T-helper 17 cell (primary cell): ENCODE results near the gene QPCTL. TPM values are rescaled to one million over a fixed set of nuclear protein-coding genes. Genes with fewer than 3 reads are reported as not detected.
"Not testable (repeated sequence)": the region's sequence is repeated elsewhere in the genome, so short reads cannot be mapped to it uniquely, and the experiment has no call there.

Experiments
- ATAC-seq: fragments of 150-1000 bp; cut with Tn5 transposase; 2 replicates; pipeline ENCODE4 v1.10.0; 2021; ENCODE audit warnings: mild to moderate bottlenecking, moderate library complexity
- DNase-seq, 3 donors: peaks; one replicate each; pipeline versions ENCODE4 v3.0.0 to v3.0.0-alpha.2; 2020 to 2021
- H3K9me3 ChIP-seq: one replicate; pipeline ENCODE4 v1.7.0; 2013; ENCODE audit warnings: low read length, mild to moderate bottlenecking; ENCODE audit not compliant: control insufficient read depth, poor library complexity, severe bottlenecking
- H3K27ac Mint-ChIP-seq: one replicate; pipeline ENCODE4 v1.8.0; 2022; ENCODE audit warnings: mild to moderate bottlenecking, moderate library complexity, mixed read lengths
- H3K27me3 Mint-ChIP-seq: one replicate; pipeline ENCODE4 v1.8.0; 2022; ENCODE audit warnings: mixed read lengths
- H3K36me3 Mint-ChIP-seq: one replicate; pipeline ENCODE4 v1.8.0; 2022; ENCODE audit warnings: low read depth, mixed read lengths
- H3K4me1 Mint-ChIP-seq: one replicate; pipeline ENCODE4 v1.8.0; 2022; ENCODE audit warnings: mild to moderate bottlenecking, mixed read lengths
- H3K4me3 Mint-ChIP-seq: one replicate; pipeline ENCODE4 v1.8.0; 2022; ENCODE audit warnings: mild to moderate bottlenecking, moderate library complexity, mixed read lengths
- total RNA-seq, 4 donors: library from RNA in 2 of 4; stranded (reverse) in 2 of 4; gene quantifications; one replicate each; pipeline ENCODE4 v1.2.3 and lab custom pipeline; 2022 to 2026

The QPCTL gene
- total RNA-seq, 2 donors from 2014 or later: 7.1 to 13.2 TPM

GRCh38 chr19:45746866-45747265 is 54.4 kb downstream of the QPCTL start:
- no peak overlapping the region for H3K4me3 Mint-ChIP-seq
- no peaks in the 10 kb centered on the region for H3K9me3 ChIP-seq
- peaks cover 2% of the 10 kb centered on the region for H3K4me1 Mint-ChIP-seq
- no peak overlapping the region for H3K27ac Mint-ChIP-seq
- no peaks in the 10 kb centered on the region for H3K36me3 Mint-ChIP-seq
- peaks cover 28% of the 10 kb centered on the region for H3K27me3 Mint-ChIP-seq
- DNase-seq (no peak), ATAC-seq (no peak)

GRCh38 chr19:45747513-45747912 is 55.0 kb downstream of the QPCTL start:
- Mint-ChIP-seq H3K27me3 (peaks cover 24% of the 10 kb centered on the region), H3K4me1 (peaks cover 2% of the 10 kb centered on the region), H3K4me3 (no peak overlapping the region), H3K27ac (no peak overlapping the region), H3K36me3 (no peaks in the 10 kb centered on the region)
- no peaks in the 10 kb centered on the region for H3K9me3 ChIP-seq
- ATAC-seq (no peak), DNase-seq (no peak)

DNA sequence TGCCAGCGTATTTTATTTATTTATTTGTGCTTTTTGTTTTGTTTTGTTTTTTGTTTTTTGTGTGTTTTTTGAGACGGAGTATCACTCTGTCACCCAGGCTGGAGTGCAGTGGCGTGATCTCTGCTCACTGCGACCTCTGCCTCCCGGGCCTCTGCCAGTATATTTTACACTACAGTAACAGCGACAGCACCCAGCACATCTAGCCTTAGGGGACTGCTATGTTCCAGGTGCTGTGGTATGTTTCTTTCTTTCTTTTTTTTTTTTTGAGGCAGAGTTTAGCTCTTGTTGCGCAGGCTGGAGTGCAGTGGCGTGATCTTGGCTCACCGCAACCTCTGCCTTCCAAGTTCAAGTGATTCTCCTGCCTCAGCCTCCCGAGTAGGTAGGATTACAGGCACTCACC is 59.0 kb downstream of the QPCTL start:
- H3K27ac Mint-ChIP-seq, H3K9me3 ChIP-seq, H3K27me3 Mint-ChIP-seq, DNase-seq, H3K36me3 Mint-ChIP-seq, H3K4me1 Mint-ChIP-seq, H3K4me3 Mint-ChIP-seq, ATAC-seq: not testable (repeated sequence)

GRCh38 chr19:45752639-45753038 is 60.2 kb downstream of the QPCTL start:
- no peaks in the 10 kb centered on the region for H3K9me3 ChIP-seq
- ATAC-seq: no peak
- no peaks in the 10 kb centered on the region for H3K36me3 Mint-ChIP-seq
- H3K4me1 Mint-ChIP-seq: peaks cover 3% of the 10 kb centered on the region
- no peak overlapping the region for H3K4me3 Mint-ChIP-seq
- DNase-seq: no peak
- H3K27ac Mint-ChIP-seq: no peak overlapping the region
- peaks cover 6% of the 10 kb centered on the region for H3K27me3 Mint-ChIP-seq

DNA sequence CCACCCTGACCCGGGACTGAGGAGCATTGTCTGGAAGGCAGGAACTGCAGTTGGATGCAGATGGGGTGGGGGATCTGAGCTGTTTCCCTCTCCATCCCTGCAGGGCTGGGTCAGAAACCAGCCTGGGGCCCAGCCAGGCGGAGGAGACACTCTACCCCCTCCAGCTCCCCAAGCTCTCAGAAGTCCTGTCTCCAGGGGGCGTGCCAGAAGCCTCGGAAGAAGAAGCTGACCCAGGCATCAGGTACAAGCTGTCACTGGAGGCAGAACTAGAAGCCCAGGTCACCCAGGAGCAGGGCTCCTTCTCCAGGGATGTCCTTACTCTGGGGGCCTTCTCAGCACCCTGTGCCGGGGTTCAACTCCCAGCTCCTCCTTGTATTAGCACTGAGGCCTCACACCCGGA is 61.1 kb downstream of the QPCTL start:
- Mint-ChIP-seq H3K27me3 (peaks cover 6% of the 10 kb centered on the region), H3K4me3 (no peak overlapping the region), H3K36me3 (no peaks in the 10 kb centered on the region), H3K4me1 (peaks cover 3% of the 10 kb centered on the region), H3K27ac (no peak overlapping the region)
- DNase-seq (no peak), ATAC-seq (no peak)
- no peaks in the 10 kb centered on the region for H3K9me3 ChIP-seq

Other genes starting within 250 kb of the QPCTL start
- gene FOSB, start 224.7 kb upstream of the QPCTL start, total RNA-seq: 1,000 to 10,000 TPM in 1 of 2 donors, 100 to 1,000 TPM in 1; 967 to 2,209 TPM
- 1 to 10 TPM; 2.3 to 6.2 TPM for gene RTN2, start 195.6 kb upstream of the QPCTL start, total RNA-seq
- gene PPM1N, start 194.2 kb upstream of the QPCTL start, total RNA-seq: 1 to 10 TPM; 3.8 to 8.5 TPM
- gene VASP, start 185.2 kb upstream of the QPCTL start, total RNA-seq: 100 to 1,000 TPM in 1 of 2 donors, 10 to 100 TPM in 1; 99.7 to 101 TPM
- gene OPA3, start 107.9 kb upstream of the QPCTL start, total RNA-seq: 1 to 10 TPM; 8.3 to 9.4 TPM
- gene GPR4, start 90.5 kb upstream of the QPCTL start, total RNA-seq: not detected
- gene EML2, start 53.3 kb upstream of the QPCTL start, total RNA-seq: 10 to 100 TPM; 58.1 to 61.2 TPM
- gene GIPR, start 24.4 kb upstream of the QPCTL start, total RNA-seq: 1 to 10 TPM; 2.3 to 4.6 TPM
- gene SNRPD2, start 713 bp upstream of the QPCTL start, total RNA-seq: 100 to 1,000 TPM; 333 to 339 TPM
- 10 to 100 TPM; 19.4 to 23.2 TPM for gene FBXO46, start 38.2 kb downstream of the QPCTL start, total RNA-seq
- not detected for gene MEIOSIN, start 40.8 kb downstream of the QPCTL start, total RNA-seq
- gene SIX5, start 76.6 kb downstream of the QPCTL start, total RNA-seq: under 1 TPM; 0.42 to 0.44 TPM
- gene DMPK, start 89.8 kb downstream of the QPCTL start, total RNA-seq: 10 to 100 TPM; 18.7 to 35.8 TPM
- gene DMWD, start 100.2 kb downstream of the QPCTL start, total RNA-seq: 10 to 100 TPM; 28.3 to 49.1 TPM
- under 1 TPM; 0.10 to 0.34 TPM for gene RSPH6A, start 122.6 kb downstream of the QPCTL start, total RNA-seq
- 10 to 100 TPM; 75.5 to 81.6 TPM for gene SYMPK, start 170.5 kb downstream of the QPCTL start, total RNA-seq
- not detected for gene FOXA3, start 171.7 kb downstream of the QPCTL start, total RNA-seq
- 10 to 100 TPM; 16.0 to 18.7 TPM for gene IRF2BP1, start 193.5 kb downstream of the QPCTL start, total RNA-seq
- gene MYPOP, start 209.9 kb downstream of the QPCTL start, total RNA-seq: 1 to 10 TPM; 7.1 to 7.5 TPM
- not detected for gene NANOS2, start 222.1 kb downstream of the QPCTL start, total RNA-seq